Fibroblast of lung (primary cell): ENCODE measurements around the gene CHI3L1.

ENCODE experiments used
- EZH2 ChIP-seq: IDR thresholded peaks from 2 replicates; pipeline ENCODE4 v1.5.1; 2012; ENCODE audit warnings: low read length, control low read depth, mild to moderate bottlenecking; ENCODE audit errors: missing control alignments
- TF ChIP-seq, protein P1 (sequence below), 2 donors: IDR thresholded peaks in 1 of 2; conservative IDR thresholded peaks in 1 of 2; 1 replicate in 1 of 2; 2 replicates in 1 of 2; pipeline ENCODE4 v1.5.1; 2011 to 2012; ENCODE audit warnings: low read length in 2 of 2, control low read depth in 1 of 2, inconsistent platforms in 1 of 2, low read depth in 1 of 2, mild to moderate bottlenecking in 1 of 2

DNA sequence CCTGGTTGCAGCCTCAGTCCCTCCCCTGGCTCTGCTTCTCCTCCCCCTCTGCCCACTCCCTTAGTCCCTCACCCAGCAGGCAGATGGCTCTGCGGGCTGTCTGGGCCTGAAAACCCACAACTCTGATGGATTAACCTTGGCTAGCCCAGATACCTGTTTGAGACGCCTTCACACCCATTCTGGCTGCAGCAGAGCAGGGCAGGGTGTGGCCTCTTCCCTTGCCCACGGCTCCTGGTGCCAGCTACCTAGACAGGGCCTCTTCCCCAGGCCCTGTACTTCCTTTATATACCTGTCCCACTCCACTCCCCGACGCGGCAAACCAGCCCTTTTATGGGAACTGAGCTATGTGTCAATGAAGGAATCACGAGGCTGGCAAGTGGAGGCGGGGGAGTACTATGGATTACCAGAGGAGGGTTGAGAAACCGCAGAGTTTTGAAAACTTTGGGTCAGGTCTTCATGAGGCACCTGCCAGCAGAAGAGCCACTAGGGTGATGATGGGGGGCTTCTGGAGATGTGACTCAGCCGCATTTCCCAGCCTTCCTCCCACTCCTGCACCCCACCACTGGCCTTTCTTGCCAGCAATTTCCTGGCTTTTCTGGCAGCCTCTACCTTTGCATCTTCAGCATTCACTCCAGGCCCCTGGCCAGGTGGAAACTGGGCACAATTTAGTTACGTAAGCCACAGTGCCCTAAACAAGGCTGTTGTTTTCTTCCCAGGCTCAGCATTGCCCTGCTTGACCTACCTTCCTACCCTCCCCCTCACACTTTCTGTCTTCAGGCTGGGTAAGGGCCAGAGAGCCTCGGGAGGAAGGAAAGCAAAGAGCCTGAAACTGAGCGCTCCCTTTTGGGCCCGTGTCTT is at the start of gene CHI3L1:
- TF ChIP-seq, protein P1, sequence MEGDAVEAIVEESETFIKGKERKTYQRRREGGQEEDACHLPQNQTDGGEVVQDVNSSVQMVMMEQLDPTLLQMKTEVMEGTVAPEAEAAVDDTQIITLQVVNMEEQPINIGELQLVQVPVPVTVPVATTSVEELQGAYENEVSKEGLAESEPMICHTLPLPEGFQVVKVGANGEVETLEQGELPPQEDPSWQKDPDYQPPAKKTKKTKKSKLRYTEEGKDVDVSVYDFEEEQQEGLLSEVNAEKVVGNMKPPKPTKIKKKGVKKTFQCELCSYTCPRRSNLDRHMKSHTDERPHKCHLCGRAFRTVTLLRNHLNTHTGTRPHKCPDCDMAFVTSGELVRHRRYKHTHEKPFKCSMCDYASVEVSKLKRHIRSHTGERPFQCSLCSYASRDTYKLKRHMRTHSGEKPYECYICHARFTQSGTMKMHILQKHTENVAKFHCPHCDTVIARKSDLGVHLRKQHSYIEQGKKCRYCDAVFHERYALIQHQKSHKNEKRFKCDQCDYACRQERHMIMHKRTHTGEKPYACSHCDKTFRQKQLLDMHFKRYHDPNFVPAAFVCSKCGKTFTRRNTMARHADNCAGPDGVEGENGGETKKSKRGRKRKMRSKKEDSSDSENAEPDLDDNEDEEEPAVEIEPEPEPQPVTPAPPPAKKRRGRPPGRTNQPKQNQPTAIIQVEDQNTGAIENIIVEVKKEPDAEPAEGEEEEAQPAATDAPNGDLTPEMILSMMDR (conservative IDR thresholded peaks at IDR 0.05 in 1 of 2, IDR thresholded peaks at IDR 0.05 in 1 of 2; ENCODE audit: low read depth in 1 of 2, low read length in 2 of 2) = no peak
- no peak for TF ChIP-seq EZH2
